Thyroid gland (tissue), 4 donors: ENCODE measurements around the gene FNTB.

Source experiments
- POLR2A ChIP-seq, 2 donors: fragments of 450-650 bp; IDR thresholded peaks; one replicate each; pipeline ENCODE4 v1.6.1; 2017; ENCODE audit warnings: antibody characterized with exemption in 2 of 2, mild to moderate bottlenecking in 2 of 2, moderate library complexity in 1 of 2
- TF ChIP-seq, protein P1 (sequence below), 6 experiments: fragments of 200-600 bp in 3 of 6; fragments of 450-650 bp in 3 of 6; sonication (generic) in 3 of 6; IDR thresholded peaks; one replicate each; pipeline ENCODE4 v1.5.1; 2016 to 2019; ENCODE audit warnings: antibody characterized with exemption in 6 of 6, mild to moderate bottlenecking in 2 of 6, inconsistent platforms in 1 of 6, moderate library complexity in 1 of 6

GRCh38 chr14:65080960-65081747, 94.5 kb downstream of the FNTB start:
- TF ChIP-seq, protein P1, sequence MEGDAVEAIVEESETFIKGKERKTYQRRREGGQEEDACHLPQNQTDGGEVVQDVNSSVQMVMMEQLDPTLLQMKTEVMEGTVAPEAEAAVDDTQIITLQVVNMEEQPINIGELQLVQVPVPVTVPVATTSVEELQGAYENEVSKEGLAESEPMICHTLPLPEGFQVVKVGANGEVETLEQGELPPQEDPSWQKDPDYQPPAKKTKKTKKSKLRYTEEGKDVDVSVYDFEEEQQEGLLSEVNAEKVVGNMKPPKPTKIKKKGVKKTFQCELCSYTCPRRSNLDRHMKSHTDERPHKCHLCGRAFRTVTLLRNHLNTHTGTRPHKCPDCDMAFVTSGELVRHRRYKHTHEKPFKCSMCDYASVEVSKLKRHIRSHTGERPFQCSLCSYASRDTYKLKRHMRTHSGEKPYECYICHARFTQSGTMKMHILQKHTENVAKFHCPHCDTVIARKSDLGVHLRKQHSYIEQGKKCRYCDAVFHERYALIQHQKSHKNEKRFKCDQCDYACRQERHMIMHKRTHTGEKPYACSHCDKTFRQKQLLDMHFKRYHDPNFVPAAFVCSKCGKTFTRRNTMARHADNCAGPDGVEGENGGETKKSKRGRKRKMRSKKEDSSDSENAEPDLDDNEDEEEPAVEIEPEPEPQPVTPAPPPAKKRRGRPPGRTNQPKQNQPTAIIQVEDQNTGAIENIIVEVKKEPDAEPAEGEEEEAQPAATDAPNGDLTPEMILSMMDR (IDR thresholded peaks at IDR 0.05) = no peak
- TF ChIP-seq POLR2A (IDR thresholded peaks at IDR 0.05) = no peak
